Kidney (tissue), 14 donors: ENCODE results near the gene NRF1. TPM values are rescaled to one million over a fixed set of nuclear protein-coding genes. Genes with fewer than 3 reads are reported as not detected.

Experiments used
- DNase-seq, 5 donors: peaks; one replicate each; pipeline ENCODE4 v3.0.0-alpha.2; 2013 to 2020
- FAIRE-seq: peaks from 2 replicates; lab custom pipeline; 2012; peaks lifted over from hg19 to GRCh38; lab: Jason Lieb, UNC
- H3K27ac ChIP-seq, 2 donors: one replicate each; pipeline ENCODE4 v1.7.0; 2013; ENCODE audit warnings: low read depth in 2 of 2, low read length in 2 of 2, inconsistent platforms in 1 of 2
- H3K27me3 ChIP-seq: one replicate; pipeline ENCODE4 v1.7.1; 2013; ENCODE audit warnings: low read length, inconsistent platforms; ENCODE audit not compliant: control insufficient read depth, insufficient read depth
- H3K36me3 ChIP-seq, 3 donors: one replicate each; pipeline versions ENCODE4 v1.7.0 to v1.7.1; 2013; ENCODE audit warnings: low read length in 3 of 3, control low read depth in 1 of 3, inconsistent platforms in 1 of 3; ENCODE audit not compliant: insufficient read depth in 3 of 3, control insufficient read depth in 2 of 3
- H3K4me1 ChIP-seq, 3 donors: one replicate each; pipeline versions ENCODE4 v1.7.0 to v1.7.1; 2013; ENCODE audit warnings: low read length in 3 of 3, inconsistent platforms in 1 of 3, low read depth in 1 of 3; ENCODE audit not compliant: control insufficient read depth in 2 of 3, insufficient read depth in 2 of 3
- H3K4me3 ChIP-seq, 3 donors: one replicate each; pipeline versions ENCODE4 v1.7.0 to v1.8.1; 2013; ENCODE audit warnings: low read length in 3 of 3, control low read depth in 1 of 3, inconsistent platforms in 1 of 3
- H3K9ac ChIP-seq, 3 donors: one replicate each; pipeline versions ENCODE4 v1.7.0 to v1.7.1; 2013; ENCODE audit warnings: low read length in 3 of 3, control low read depth in 1 of 3, inconsistent platforms in 1 of 3
- H3K9me3 ChIP-seq, 3 donors: one replicate each; pipeline versions ENCODE4 v1.7.0 to v1.7.1; 2013; ENCODE audit warnings: low read length in 3 of 3, control low read depth in 1 of 3, inconsistent platforms in 1 of 3; ENCODE audit not compliant: control insufficient read depth in 2 of 3, insufficient read depth in 1 of 3
- CTCF ChIP-seq: IDR thresholded peaks from 3 replicates; pipeline ENCODE4 v1.5.1; 2012; ENCODE audit warnings: mild to moderate bottlenecking, moderate library complexity, borderline replicate concordance; ENCODE audit not compliant: insufficient read depth; ENCODE audit errors: extremely low read depth
- intact Hi-C: fragments of 100-400 bp; cut with DNase I; formaldehyde crosslinking; loops from one replicate; pipeline ENCODE4 v1.11.1; 2022
- polyA plus RNA-seq: library from polyadenylated mRNA; stranded (reverse); fragments of 350-450 nt; fragmentation: Illumina TruSeq; extraction: RNeasy Lipid Tissue Mini Kit (QIAGEN cat#74804); gene quantifications from one replicate; pipeline ENCODE4 v1.2.3, GENCODE V29; 2014; ENCODE audit warnings: low read depth, low replicate concordance; ENCODE audit not compliant: insufficient read depth
- total RNA-seq: library from RNA; stranded (reverse); fragmentation: NEBNext Ultra II Directional; extraction: Animal tissue kit (Norgen Biotek cat#: 25700); gene quantifications from one replicate; pipeline ENCODE4 v1.2.1, GENCODE V29; 2021
- donor health status: control.
- donor health status: control.
- donor health status: control.
- donor health status: control.
- donor health status: control.
- donor health status: DM: yes; HTN: yes; CAD: no.
- donor health status: Normal renal cell carcinoma (clear cell type).

The NRF1 gene
- total and polyA plus RNA-seq, 2 donors from 2014 or later = 8.8 to 19.4 TPM

- Histone ChIP-seq H3K27ac (no peak overlapping the region), H3K9ac (no peak overlapping the region), H3K9me3 (no peaks in the 10 kb centered on the region), H3K4me3 (no peak overlapping the region), H3K36me3 (no peaks in the 10 kb centered on the region), H3K27me3 (no peaks in the 10 kb centered on the region), H3K4me1 (no peaks in the 10 kb centered on the region)
- no peak for TF ChIP-seq CTCF
- DNase-seq = no peak
- intact Hi-C loops = no loop called here
- FAIRE-seq = no peak
Observed at GRCh38 chr7:129801882-129802281, 190.4 kb downstream of the NRF1 start.

GRCh38 chr7:129803546-129804081 is 192.1 kb downstream of the NRF1 start:
- no peak for TF ChIP-seq CTCF
- Histone ChIP-seq H3K27me3 (no peaks in the 10 kb centered on the region), H3K27ac (no peak overlapping the region), H3K4me1 (no peaks in the 10 kb centered on the region), H3K9ac (no peak overlapping the region), H3K36me3 (no peaks in the 10 kb centered on the region), H3K4me3 (no peak overlapping the region), H3K9me3 (no peaks in the 10 kb centered on the region)
- FAIRE-seq (no peak), DNase-seq (peak in 1 of 5 donors; percentile 25)
- intact Hi-C loops = no loop called here

- DNase-seq (peak in 1 of 5 donors; percentile 53), FAIRE-seq (no peak)
- TF ChIP-seq CTCF = no peak
- no peaks in the 10 kb centered on the region for H3K9me3 ChIP-seq
- H3K4me1 ChIP-seq = no peaks in the 10 kb centered on the region
- H3K36me3 ChIP-seq = no peaks in the 10 kb centered on the region
- no peaks in the 10 kb centered on the region for H3K27me3 ChIP-seq
- intact Hi-C loops = no loop called here
- no peak overlapping the region for H3K9ac ChIP-seq
- H3K27ac ChIP-seq = no peak overlapping the region
- H3K4me3 ChIP-seq = no peak overlapping the region
Observed at GRCh38 chr7:129804111-129804889, 192.8 kb downstream of the NRF1 start.
